Forelimb muscle (tissue), 1 donor: Measurements from ENCODE around the gene ZDHHC20. TPM values are rescaled to one million over a fixed set of nuclear protein-coding genes. Genes with fewer than 3 reads are reported as not detected.

Source experiments
- DNase-seq: peaks from one replicate; pipeline ENCODE4 v3.0.0-alpha.2; 2013; ENCODE audit warnings: low read depth
- polyA plus RNA-seq: library from polyadenylated mRNA; unstranded; fragments of 120-200 nt; gene quantifications from one replicate; pipeline ENCODE4 v1.2.1, GENCODE V29; 2013; ENCODE audit not compliant: insufficient read length

Gene ZDHHC20
- polyA plus RNA-seq, 1 donor, result 37.3 TPM

DNA sequence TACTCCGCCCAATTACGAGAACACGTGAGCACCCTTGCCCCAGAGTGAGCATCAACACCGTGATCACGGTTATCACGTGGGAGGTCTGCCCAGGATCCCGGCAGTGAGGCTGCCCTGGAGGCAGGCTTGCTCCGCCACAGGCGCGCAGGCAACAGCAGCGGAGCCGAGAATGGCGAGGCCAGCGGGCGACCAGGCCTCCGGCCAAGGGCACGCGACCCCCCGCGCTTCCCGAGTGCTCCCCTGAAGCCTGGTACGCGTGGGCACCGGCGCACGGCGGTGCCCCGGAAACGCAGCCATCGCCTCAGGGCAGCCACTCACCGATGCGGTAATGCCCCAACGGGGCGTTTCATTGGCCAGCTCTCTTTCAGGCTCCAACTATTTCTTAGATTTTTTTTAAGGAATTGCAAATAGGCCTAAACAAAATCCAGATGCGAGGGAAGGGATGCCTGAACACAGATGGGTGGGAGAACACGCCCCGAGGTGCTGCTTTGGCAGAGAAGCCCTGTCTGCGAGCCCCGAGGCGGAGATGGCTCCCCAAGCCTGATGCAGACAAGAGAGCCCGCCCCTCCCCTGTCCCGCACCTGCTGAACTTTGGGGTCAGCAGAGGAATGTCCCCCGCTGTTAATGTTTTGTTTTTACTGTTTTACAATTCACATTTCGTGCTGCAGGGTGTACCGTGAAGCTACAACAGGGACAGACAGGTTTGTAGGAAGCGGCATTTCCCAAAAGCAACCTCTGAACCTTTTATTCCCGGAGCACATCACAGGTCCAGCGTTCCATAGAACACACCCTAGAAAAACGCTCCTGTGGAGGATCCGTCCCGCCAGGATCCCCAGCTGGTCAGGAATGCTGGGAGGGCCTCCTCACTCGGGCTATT lies 132.7 kb downstream of the ZDHHC20 start:
- DNase-seq, result no peak

DNA sequence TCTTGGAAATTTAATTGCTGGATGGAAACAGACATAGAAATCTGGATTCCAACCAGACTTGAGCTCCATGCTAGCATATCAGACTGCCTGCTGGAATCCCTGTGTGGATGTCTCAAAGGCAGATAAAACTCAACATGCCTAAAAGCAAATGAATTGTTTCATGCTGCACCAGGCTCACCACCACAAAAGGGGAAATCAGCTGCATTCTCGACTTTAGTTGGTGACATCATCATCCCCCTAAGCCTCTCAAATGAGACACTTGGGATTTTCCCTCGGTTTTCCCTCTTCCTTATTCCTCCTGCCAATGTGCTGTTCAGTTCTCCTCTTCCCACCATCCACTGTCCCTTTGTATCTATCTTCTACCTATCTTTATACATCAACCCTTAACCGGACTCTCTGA lies 134.3 kb downstream of the ZDHHC20 start:
- DNase-seq, result no peak

DNA sequence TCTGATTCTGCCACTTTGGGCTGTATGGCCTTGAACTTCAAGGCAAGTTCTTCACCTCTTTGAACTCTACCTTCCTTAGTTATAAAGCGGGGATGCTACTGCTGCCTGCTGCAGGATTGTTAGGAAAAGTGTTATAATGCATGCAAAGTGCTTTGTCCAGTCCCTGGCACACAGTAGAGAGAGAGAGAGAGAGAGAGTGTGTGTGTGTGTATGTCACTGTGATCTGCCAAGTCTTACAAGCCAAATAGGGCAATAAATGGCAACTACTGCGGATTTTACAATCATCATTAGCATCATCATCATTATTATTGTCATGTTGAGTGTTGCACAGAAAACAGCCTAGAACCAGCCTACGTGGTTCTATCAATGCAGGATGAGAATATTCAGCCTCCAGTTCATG lies 136.1 kb downstream of the ZDHHC20 start:
- DNase-seq, result no peak

Other genes starting within 250 kb of the ZDHHC20 start
- gene MICU2, start 144.9 kb upstream of the ZDHHC20 start, polyA plus RNA-seq, result 74.2 TPM
- gene FGF9, start 211.8 kb upstream of the ZDHHC20 start, polyA plus RNA-seq, result 10.9 TPM